Stimulated activated naive CD4-positive, alpha-beta T cell (primary cell): ENCODE data around the gene MAVS.

Source experiments
- DNase-seq, 6 experiments: peaks; one replicate each; lab custom pipeline; 2025; lab: John Stamatoyannopoulos, UW

Gene MAVS

DNA sequence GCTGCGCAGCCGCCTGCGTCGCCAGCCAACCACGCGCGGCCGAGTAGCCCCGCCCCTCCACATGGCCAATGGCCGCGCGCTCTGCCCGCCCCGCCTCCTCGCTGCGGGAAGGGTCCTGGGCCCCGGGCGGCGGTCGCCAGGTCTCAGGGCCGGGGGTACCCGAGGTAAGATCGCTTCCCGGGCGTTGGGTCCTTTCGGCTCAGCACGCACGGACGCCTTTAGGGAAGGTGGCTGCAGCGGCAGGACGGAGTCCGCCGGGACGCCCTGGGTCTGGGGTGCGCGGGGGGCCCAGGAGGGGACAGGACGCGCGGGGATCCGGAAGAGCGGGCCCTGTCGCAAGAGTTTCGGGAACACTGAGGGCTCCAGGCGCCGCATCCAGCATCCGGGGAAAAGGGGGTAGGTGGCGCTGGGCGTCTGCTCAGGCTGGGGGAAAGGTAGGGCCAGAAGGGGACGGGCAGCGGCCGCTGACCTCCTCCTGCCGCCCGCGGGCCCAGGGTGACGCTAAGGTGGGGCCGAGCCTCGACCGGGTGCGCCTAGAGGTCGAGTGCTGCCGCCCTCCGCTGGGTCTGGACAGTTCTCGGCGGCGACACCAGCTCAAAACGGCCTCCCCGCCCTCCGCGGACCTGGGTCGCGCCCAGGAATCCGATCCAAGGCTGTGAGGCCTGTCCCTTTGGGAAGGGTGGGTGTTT, at the start of gene MAVS:
Gene MAVS (plus strand): TSS at position 95 of the 689 bp plus-strand sequence. CDS start 7,791 bp downstream, outside the sequence.
- peak; percentile 70 to 82 (median 80) for DNase-seq

- no peak for DNase-seq
Measured at GRCh38 chr20:3797226-3797545, 49.4 kb upstream of the MAVS start.

DNA sequence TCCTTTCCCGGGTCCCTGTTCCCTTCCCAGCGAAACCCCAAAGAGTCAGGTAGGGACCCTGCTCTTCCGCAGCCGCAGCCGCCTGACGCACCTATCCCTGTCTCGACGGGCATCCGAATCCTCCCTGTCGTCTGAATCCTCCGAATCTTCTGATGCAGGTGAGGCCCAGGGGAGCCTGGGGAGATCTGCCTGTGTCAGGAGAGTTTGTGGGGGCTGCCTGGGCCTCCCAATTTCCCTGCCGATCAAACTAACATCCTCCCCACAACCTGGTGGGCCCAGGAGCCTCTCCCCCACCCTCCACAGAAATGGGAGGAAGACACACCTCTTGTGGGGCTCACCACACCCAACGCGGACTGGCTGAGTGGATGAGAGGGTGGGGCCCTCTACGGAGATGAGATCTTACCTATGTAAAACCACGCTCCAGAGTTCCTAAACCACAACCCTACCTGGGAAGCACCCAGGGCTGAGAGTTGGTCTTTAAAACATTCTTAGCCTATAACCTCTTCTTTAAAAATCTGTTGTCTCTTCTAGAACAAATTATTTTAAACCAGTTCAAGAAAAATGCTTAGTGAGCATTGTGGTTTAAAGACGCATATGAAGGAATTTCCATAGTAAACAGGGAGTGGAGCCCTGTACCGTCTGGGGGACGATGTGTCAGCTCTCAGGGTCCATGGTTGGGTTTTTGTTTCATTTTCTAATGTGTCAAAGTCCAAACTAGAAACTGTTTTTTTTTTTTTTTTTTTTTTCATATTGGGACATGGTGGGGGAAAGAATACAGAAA, 48.9 kb upstream of the MAVS start:
- peak in 3 of 6 experiments; percentile 17 to 23 (median 22) for DNase-seq

GRCh38 chr20:3798373-3798768, 48.3 kb upstream of the MAVS start:
- no peak for DNase-seq

GRCh38 chr20:3798908-3799248, 47.8 kb upstream of the MAVS start:
- no peak for DNase-seq

- DNase-seq, result no peak
Measured at GRCh38 chr20:3800256-3800877, 46.3 kb upstream of the MAVS start.

GRCh38 chr20:3800878-3801260, 45.8 kb upstream of the MAVS start:
- DNase-seq, result no peak

- DNase-seq, result no peak
Measured at GRCh38 chr20:3801299-3801698, 45.3 kb upstream of the MAVS start.

DNA sequence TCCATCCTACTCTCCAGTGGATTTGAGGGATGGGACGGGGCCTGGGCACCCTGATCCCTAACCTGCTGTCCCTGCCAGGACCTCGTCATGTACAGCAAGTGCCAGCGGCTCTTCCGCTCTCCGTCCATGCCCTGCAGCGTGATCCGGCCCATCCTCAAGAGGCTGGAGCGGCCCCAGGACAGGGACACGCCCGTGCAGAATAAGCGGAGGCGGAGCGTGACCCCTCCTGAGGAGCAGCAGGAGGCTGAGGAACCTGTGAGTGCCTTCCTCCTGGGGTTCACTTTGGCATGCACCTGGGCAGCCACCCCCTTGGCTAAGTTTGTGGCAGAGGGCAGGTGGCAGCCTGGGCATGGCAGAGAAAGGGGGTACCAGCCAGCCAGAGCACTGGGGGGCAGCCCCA, 44.8 kb upstream of the MAVS start:
- no peak for DNase-seq

GRCh38 chr20:3802524-3803239, 44.0 kb upstream of the MAVS start:
- no peak for DNase-seq

DNA sequence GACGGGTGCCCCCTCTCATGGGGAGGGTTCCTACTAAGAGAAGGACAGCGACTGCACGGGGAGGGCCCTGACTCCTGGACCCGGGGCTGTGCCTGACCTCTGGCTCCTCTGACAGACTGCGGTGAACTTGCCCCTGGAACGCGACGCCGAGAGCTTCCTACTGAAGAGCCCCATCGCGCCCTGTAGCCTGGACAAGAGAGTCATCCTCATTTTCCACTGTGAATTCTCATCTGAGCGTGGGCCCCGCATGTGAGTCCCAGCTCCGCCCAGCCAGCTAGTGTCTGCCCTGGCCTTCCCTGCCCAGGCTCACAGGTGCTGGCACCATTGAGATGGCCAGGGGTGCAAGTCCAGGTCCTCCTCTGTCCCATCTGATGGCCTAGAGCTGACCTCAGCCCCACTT, 43.3 kb upstream of the MAVS start:
- DNase-seq, result no peak

DNA sequence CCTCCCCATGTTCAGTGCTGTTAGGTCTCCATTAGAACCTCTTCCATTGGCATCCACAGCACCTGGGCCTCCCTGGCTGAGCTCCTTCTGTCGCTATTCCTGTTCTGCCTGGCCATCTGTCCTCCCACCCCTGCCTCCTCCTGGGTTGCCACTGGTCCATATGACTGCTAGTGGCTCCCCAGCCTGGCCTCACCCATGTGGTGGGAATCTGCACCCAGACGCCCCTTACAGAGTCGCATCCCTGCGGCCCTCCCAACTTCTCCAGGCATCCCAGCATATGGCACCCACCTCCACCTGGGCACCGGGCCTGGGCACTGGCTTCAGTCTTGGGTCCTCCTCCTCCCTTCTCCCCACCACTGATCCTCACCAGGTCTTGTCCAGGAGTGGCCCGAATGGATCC, 42.8 kb upstream of the MAVS start:
- no peak for DNase-seq

DNA sequence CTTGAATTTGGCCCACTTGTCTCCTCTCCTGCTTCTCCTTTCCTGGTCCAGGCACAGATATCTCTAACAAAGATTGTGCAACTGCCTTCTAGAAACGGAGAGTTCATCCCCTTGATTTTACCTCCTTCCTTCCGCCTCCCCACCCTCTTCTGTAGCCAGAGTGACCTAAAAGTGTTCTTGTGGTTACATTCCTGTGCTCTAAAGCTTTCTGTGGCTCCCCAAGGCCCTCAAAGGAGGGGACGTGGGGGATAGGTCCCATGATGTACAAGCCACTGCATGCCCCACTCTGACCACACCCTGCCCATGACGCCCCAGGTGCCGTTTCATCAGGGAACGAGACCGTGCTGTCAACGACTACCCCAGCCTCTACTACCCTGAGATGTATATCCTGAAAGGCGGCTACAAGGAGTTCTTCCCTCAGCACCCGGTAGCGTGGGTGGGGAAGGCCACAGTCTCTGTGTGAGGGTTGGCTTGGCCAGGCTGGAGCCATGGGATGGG, 42.3 kb upstream of the MAVS start:
- no peak for DNase-seq

- no peak for DNase-seq
Measured at GRCh38 chr20:3804781-3805180, 41.9 kb upstream of the MAVS start.

DNA sequence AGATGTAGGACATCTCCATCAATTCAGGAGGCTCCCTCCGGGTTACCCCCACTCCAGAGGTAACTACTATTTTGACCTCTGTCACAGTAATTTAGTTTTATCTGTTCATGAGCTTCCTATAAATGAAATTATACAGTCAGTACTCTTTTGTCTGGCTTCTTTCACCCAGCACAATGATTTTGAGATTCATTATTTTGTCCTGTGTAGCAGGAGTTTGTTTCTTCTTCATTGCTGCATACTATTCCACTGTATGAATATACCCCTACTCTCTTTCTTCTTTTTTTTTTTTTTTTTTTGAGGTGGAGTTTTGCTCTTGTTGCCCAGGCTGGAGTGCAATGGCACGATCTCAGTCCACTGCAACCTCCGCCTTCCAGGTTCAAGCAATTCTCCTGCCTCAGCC, 38.1 kb upstream of the MAVS start:
- DNase-seq, result no peak

GRCh38 chr20:3811467-3812258, 35.0 kb upstream of the MAVS start:
- peak; percentile 82 to 91 (median 88) for DNase-seq

DNA sequence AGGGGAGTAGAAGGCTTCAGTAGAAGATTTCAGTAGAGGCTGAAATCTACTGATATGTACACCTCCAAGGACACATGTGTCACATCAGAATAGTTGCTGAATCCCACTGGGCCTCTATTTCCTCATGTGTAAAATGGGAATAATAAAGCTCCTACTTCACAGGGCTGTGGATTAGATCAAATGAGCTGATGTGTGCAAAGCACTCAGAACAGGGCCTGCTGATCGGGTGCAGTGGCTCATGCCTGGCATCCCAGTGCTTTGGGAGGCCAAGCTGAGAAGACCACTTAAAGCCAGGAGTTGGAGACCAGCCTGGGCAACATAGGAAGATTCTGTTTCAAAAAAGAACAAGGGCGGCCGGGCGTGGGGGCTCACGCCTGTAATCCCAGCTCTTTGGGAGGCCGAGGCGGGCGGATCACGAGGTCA, 34.4 kb upstream of the MAVS start:
- no peak for DNase-seq

DNA sequence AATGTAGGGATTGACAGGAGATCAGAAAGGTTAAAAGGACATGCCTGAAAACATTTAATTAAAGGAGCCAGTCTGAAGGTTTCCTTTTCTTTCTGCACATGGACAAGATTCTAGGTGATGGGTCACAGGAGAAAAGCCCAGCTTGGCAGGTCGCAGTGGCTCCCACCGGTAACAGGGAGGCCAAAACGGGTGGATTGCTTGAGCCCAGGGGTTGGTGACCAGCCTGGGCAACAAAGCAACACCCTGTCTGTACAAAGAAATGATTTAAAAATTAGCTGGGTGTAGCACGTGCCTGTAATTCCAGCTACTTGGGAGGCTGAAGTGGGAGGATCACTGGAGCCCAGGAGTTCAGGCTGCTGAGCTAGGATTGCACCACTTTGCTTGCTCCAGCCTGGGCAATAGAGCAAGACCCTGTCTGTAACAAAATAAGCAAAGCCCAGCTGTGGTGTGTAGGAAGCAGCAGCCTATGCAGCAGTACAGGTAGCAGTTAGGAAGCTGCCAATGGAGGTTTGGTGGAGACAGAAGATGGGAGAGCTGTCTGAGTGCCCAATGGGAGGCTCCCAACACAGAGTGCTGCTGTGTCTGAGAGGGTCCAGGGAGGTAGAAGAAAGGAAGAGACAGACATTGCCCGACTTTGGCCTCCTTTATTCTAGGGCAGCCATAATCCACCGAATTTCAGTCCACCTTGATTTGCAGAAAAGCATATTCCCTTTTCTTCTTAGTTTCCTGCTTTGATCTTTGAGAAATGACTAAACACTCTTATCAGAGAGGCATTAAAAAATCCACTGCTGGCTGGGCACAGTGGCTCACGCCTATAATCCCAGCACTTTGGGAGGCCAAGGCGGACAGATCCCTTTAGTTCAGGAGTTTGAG, 33.4 kb upstream of the MAVS start:
- DNase-seq, result peak in 2 of 6 experiments; percentile 6 to 26

DNA sequence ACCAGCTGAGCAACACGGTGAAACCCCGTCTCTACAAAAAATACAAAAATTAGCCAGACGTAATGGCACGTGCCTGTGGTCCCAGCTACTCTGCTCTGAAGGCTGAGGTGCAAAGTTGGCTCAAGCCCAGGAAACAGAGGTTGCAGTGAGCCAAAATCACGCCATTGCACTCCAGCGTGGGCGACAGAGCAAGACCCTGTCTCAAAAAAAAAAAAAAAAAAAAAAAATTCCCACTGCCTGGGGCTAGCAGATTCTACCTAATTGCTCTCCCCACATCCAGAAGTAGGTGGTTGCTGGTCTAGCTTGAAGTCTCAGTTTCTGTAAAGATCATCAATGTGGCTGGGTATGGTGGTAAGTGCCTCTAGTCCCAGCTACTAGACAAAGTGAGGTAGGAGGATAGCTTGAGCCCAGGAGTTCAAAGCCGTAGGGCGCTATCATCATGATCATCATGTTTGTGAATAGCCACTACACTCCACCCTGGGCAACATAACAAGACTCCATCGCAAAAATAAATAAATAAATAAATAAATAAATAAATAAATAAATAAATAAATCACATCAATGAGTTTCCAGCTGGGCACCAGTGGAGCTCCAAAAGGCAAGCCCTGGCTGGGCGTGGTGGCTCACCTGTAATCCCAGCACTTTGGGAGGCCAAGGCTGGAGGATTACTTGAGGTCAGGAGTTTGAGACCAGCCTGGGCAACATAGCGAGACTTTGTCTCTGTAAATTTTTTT, 32.6 kb upstream of the MAVS start:
- peak in 2 of 6 experiments; percentile 15 to 26 for DNase-seq

GRCh38 chr20:3814928-3815495, 31.6 kb upstream of the MAVS start:
- DNase-seq, result no peak
